Heart left ventricle (tissue), 16 donors: ENCODE results near the gene TMC2. TPM values are rescaled to one million over a fixed set of nuclear protein-coding genes. Genes with fewer than 3 reads are reported as not detected.

Source experiments
- ATAC-seq, 4 donors: fragments of 200-7000 bp; cut with Tn5 transposase; one replicate each; pipeline ENCODE4 v1.9.1; 2020 to 2022; ENCODE audit warnings: moderate library complexity in 4 of 4, mild to moderate bottlenecking in 3 of 4, moderate number of reproducible peaks in 1 of 4
- DNase-seq, 5 donors: peaks; one replicate each; pipeline ENCODE4 v3.0.0-alpha.2; 2020
- H3K27ac ChIP-seq, 12 donors: fragments of 200-600 bp; sonication (generic) in 4 of 12; one replicate each; pipeline versions ENCODE4 v1.5.0 to v1.8.0; 2016 to 2022; ENCODE audit warnings: mild to moderate bottlenecking in 2 of 12
- H3K27me3 ChIP-seq, 9 donors: fragments of 200-600 bp; sonication (generic) in 2 of 9; one replicate each; pipeline versions ENCODE4 v1.5.1 to v1.8.0; 2016 to 2022; ENCODE audit warnings: mild to moderate bottlenecking in 3 of 9
- H3K36me3 ChIP-seq, 9 donors: fragments of 200-600 bp; sonication (generic) in 2 of 9; one replicate each; pipeline versions ENCODE4 v1.5.0 to v1.8.0; 2018 to 2022; ENCODE audit warnings: mild to moderate bottlenecking in 2 of 9
- H3K4me1 ChIP-seq, 12 donors: fragments of 200-600 bp; sonication (generic) in 4 of 12; one replicate each; pipeline versions ENCODE4 v1.5.0 to v1.8.0; 2016 to 2022; ENCODE audit warnings: mild to moderate bottlenecking in 3 of 12
- H3K4me3 ChIP-seq, 12 donors: fragments of 200-600 bp; sonication (generic) in 4 of 12; one replicate each; pipeline versions ENCODE4 v1.5.0 to v1.8.0; 2017 to 2022; ENCODE audit warnings: mild to moderate bottlenecking in 9 of 12, moderate library complexity in 4 of 12
- H3K9me3 ChIP-seq, 12 donors: fragments of 200-600 bp; sonication (generic) in 4 of 12; one replicate each; pipeline versions ENCODE4 v1.5.0 to v1.8.0; 2016 to 2022; ENCODE audit warnings: mild to moderate bottlenecking in 1 of 12
- POLR2A ChIP-seq, 2 donors: fragments of 450-650 bp; IDR thresholded peaks; one replicate each; pipeline ENCODE4 v1.6.1; 2017; ENCODE audit warnings: antibody characterized with exemption in 2 of 2, mild to moderate bottlenecking in 2 of 2, moderate library complexity in 2 of 2
- WGBS, 4 donors: extraction: QIAGEN DNeasy Blood & Tissue Kit in 2 of 4; methylation state at CpG; one replicate each; pipeline versions ENCODE4 v1.1.5 to v1.1.7; 2013 to 2018; 5-methylcytosine and 5-hydroxymethylcytosine counted together
- intact Hi-C, 10 donors: fragments of 100-400 bp; cut with DNase I; formaldehyde crosslinking; loops; one replicate each; pipeline versions ENCODE4 v1.11.1 to v1.14.2; 2022
- polyA plus RNA-seq, 2 donors: library from polyadenylated mRNA; stranded (reverse); fragments of 200-250 nt; gene quantifications; one replicate each; pipeline ENCODE4 v1.2.3, GENCODE V29; 2013
- total RNA-seq, 9 donors: library from RNA; depleted of rRNA in 2 of 9; stranded (reverse); fragments of >200 nt in 2 of 9; fragmentation: NEBNext Ultra II Directional in 3 of 9; extraction: Animal tissue kit (Norgen Biotek cat#: 25700) in 3 of 9; gene quantifications; one replicate each; pipeline versions ENCODE4 v1.1.0 to v1.2.4, GENCODE V29; 2016 to 2023
- TF ChIP-seq, protein P1 (sequence below), 12 donors: fragments of 200-600 bp; sonication (generic) in 4 of 12; IDR thresholded peaks; one replicate each; pipeline versions ENCODE4 v1.5.0 to v1.8.0; 2018 to 2022; ENCODE audit warnings: antibody characterized with exemption in 12 of 12, mild to moderate bottlenecking in 5 of 12
- donor health status: ischemic (EF 13 %, LVEDD 7.1; RV severe dilation, severe dysfunction).
- donor health status: healthy with polysubstance abuse.
- donor health status: DM: no; HTN: yes; CAD: no.
- donor health status: DM: no; HTN: no; CAD: no.
- donor health status: ischemic (EF 25% LVEDD 6.9; RV normal size, moderate dysfunction).
- donor health status: ischemic (EF 25% LVEDD 5.7; RV mildly dilated, moderate dysfunction).
- donor health status: healthy.
- donor health status: DM: yes; HTN: yes; CAD: no.
- donor health status: ischemic (EF 35%, LVEDD 5.7; RV mildly dilated, moderate dysfunction).
- donor health status: nonischemic (EF 11% LVEDD 7.7; RV severe dilation, severe dysfunction).
- donor health status: DM: yes; HTN: yes; CAD: no.
- donor health status: PGD.
- donor health status: ischemic (EF 29% LVEDD 5.4; RV normal size, mild dysfunction).
- donor health status: nonischemic (EF 23%, LVEDD 6.1; RV moderate dilation, normal function).

The TMC2 gene
- total and polyA plus RNA-seq, 11 donors = not detected

- no peak for ATAC-seq
- WGBS, 4 donors = 79 to 90% (median 85%) methylated on average over 6 to 8 of the region's 8 CpGs
- TF ChIP-seq POLR2A (IDR thresholded peaks at IDR 0.05) = no peak
- TF ChIP-seq, protein P1, sequence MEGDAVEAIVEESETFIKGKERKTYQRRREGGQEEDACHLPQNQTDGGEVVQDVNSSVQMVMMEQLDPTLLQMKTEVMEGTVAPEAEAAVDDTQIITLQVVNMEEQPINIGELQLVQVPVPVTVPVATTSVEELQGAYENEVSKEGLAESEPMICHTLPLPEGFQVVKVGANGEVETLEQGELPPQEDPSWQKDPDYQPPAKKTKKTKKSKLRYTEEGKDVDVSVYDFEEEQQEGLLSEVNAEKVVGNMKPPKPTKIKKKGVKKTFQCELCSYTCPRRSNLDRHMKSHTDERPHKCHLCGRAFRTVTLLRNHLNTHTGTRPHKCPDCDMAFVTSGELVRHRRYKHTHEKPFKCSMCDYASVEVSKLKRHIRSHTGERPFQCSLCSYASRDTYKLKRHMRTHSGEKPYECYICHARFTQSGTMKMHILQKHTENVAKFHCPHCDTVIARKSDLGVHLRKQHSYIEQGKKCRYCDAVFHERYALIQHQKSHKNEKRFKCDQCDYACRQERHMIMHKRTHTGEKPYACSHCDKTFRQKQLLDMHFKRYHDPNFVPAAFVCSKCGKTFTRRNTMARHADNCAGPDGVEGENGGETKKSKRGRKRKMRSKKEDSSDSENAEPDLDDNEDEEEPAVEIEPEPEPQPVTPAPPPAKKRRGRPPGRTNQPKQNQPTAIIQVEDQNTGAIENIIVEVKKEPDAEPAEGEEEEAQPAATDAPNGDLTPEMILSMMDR (IDR thresholded peaks at IDR 0.05) = no peak
- Histone ChIP-seq H3K27me3 (peaks cover 0 to 48% (median 6%) of the 10 kb centered on the region in 9 donors), H3K9me3 (no peaks in the 10 kb centered on the region), H3K27ac (no peak overlapping the region), H3K36me3 (no peaks in the 10 kb centered on the region), H3K4me3 (no peak overlapping the region), H3K4me1 (no peaks in the 10 kb centered on the region)
- DNase-seq = no peak
- intact Hi-C loops = loop anchor here in 1 of 10 donors (10.0 kb wide), 1 partner anchor 462 kb away; no protein-coding TSS in a partner anchor
These were observed 3.3 kb upstream of the TMC2 start for GRCh38 chr20:2533118-2533517.

DNA sequence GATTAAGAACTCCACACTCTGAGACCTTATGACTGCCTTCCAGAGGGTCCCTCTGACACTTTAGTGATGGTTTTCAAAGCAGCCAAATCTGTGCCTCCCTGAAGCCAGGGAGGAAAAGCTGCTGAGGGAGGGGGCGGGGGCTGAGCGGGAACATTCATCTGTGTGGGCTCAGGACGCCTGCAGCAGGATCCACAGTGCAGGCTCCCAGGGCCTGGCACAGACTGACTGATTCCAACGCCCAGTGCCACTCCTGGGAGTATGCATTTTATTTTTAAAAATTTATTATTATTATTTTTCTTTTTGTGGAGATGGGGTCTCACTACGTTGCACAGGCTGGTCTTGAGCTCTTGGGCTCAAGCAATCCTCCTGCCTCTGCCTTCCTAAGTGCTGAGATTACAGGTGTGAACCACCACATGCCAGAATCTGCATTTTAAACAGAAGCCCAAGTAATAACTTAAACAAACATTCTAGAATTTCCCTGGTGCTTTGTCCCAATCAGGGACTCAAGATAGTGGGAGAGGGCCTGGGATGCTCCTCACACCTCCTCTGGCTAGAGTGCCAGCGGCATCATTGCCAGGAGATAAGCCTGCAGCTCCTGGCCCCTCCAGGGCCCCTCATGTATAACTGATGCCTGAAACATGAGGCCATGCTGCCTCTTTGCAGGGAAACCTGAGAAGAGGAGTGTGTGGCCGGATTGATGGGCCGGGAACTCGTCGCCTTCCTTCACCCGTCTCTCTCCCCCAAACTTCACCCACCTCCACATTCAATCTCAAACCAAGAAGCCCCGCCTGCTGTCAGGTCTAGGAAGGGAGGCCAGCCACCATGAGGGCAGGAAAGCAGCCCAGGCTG lies 438 bp upstream of the TMC2 start:
- Histone ChIP-seq H3K27me3 (peaks cover 0 to 56% (median 9%) of the 10 kb centered on the region in 9 donors), H3K27ac (no peak overlapping the region), H3K9me3 (no peaks in the 10 kb centered on the region), H3K4me3 (no peak overlapping the region), H3K36me3 (no peaks in the 10 kb centered on the region), H3K4me1 (no peaks in the 10 kb centered on the region)
- intact Hi-C loops = loop anchor here in 1 of 10 donors (10.0 kb wide), 1 partner anchor 459 kb away; no protein-coding TSS in a partner anchor
- WGBS, 4 donors = 51 to 58% (median 52%) methylated on average over 12 of the region's 12 CpGs
- ATAC-seq (no peak), DNase-seq (no peak)
- no peak for TF ChIP-seq POLR2A (IDR thresholded peaks at IDR 0.05)
- TF ChIP-seq, protein P1 (IDR thresholded peaks at IDR 0.05) = no peak

DNA sequence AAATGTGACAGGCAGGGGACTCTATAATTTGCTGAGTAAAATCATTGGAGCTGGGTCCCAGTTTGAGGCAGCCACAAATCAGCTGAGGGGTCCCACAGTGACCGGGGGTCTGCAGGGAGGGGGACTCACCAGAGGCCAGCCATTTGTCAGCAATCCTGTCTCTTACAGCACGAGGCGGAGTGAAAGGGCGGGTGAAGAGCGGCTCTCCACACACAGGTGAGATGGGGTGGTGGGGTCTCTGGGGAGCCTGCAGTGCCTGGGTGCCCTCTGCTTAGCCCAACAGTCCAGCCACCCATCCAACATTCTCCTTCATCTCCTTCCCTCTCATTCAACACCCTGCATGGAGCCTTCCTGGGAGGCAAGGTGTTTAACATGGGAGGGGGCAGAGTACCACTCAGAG lies 728 bp downstream of the TMC2 start:
- no peaks in the 10 kb centered on the region for H3K9me3 ChIP-seq
- H3K4me3 ChIP-seq = no peak overlapping the region
- TF ChIP-seq POLR2A (IDR thresholded peaks at IDR 0.05) = no peak
- TF ChIP-seq, protein P1 (IDR thresholded peaks at IDR 0.05) = no peak
- WGBS, 4 donors = 76 to 80% (median 79%) methylated on average over 5 of the region's 5 CpGs
- no peaks in the 10 kb centered on the region for H3K4me1 ChIP-seq
- H3K36me3 ChIP-seq = no peaks in the 10 kb centered on the region
- intact Hi-C loops = loop anchor here in 1 of 10 donors (10.0 kb wide), 1 partner anchor 458 kb away; no protein-coding TSS in a partner anchor
- no peak for DNase-seq
- peaks cover 0 to 61% (median 9%) of the 10 kb centered on the region in 9 donors for H3K27me3 ChIP-seq
- no peak for ATAC-seq
- no peak overlapping the region for H3K27ac ChIP-seq

- ATAC-seq (no peak), DNase-seq (no peak)
- no peak overlapping the region for H3K4me3 ChIP-seq
- H3K36me3 ChIP-seq = no peaks in the 10 kb centered on the region
- H3K27ac ChIP-seq = no peak overlapping the region
- 67 to 74% (median 72%) methylated on average over 12 of the region's 12 CpGs for WGBS, 4 donors
- H3K27me3 ChIP-seq = peaks cover 0 to 59% (median 9%) of the 10 kb centered on the region in 9 donors
- H3K9me3 ChIP-seq = no peaks in the 10 kb centered on the region
- H3K4me1 ChIP-seq = no peaks in the 10 kb centered on the region
- TF ChIP-seq POLR2A (IDR thresholded peaks at IDR 0.05) = no peak
- TF ChIP-seq, protein P1 (IDR thresholded peaks at IDR 0.05) = no peak
- intact Hi-C loops = loop anchor here in 1 of 10 donors (10.0 kb wide), 1 partner anchor 456 kb away; no protein-coding TSS in a partner anchor
These were observed 2.0 kb downstream of the TMC2 start for GRCh38 chr20:2538356-2538755.
